Breast epithelium (tissue), 3 donors: ENCODE results near the gene MACROD2.

Experiments
- CTCF ChIP-seq, 3 donors: fragments of 450-650 bp; IDR thresholded peaks; one replicate each; pipeline ENCODE4 v1.5.1; 2016 to 2017; ENCODE audit warnings: antibody characterized with exemption in 3 of 3, mild to moderate bottlenecking in 3 of 3, moderate library complexity in 3 of 3
- POLR2A ChIP-seq: fragments of 450-650 bp; IDR thresholded peaks from one replicate; pipeline ENCODE4 v1.6.1; 2016; ENCODE audit warnings: antibody characterized with exemption, mild to moderate bottlenecking, moderate library complexity
- POLR2AphosphoS5 ChIP-seq, 3 donors: sonication (generic); formaldehyde crosslinking; IDR thresholded peaks; one replicate each; pipeline ENCODE4 v1.6.1; 2017; ENCODE audit warnings: antibody characterized with exemption in 3 of 3

DNA sequence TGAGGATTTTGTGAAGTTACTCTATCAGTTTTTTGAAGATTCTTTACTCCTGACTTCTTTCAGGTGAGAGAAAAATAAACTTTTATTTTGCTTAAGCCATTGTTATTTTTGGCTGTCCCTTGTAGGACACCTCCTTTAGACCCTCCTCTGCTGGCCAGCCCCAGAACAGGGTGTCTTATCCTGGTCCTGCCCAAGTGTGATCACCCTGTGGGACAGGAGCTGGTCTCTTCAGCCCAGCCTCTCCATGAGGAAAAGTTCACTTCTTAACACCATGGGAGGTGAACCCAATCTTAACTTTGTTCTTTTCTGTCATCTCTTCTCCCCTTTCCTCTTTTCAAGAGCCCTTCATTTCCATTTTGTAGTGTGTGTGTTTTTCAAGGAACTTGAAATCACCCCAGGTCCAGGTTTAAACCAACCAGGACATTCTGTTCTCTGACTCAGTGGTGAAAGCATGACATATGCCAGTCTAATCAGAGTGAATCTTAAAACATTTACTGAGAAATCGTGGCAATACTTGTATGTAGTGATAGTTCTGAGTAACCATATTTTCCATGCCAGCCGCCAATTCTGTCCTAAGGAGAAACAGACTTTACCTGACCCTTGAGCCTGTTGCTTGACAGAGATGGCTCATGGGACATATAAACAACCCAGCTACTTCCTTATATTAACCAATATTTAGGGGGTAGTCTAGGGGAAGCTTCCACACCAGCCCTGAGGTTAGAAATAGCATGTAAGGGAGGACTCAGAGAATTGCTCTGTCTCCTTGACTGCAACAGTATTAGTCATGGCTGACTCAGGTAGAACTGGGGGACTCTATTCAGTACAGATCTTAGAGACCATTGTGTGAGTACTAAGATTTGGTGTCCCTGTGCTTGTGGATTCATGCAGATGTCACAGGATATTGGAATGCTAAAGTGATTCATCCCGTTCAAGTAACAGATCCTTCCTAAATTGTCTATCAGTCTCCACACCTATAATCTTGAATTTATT lies 293.3 kb downstream of the MACROD2 start:
- TF ChIP-seq CTCF (IDR thresholded peaks at IDR 0.05) (no peak), POLR2AphosphoS5 (IDR thresholded peaks at IDR 0.05) (no peak), POLR2A (no peak)
